SK-N-SH (cell line): ENCODE results near the gene NTSR2. TPM values are rescaled to one million over a fixed set of nuclear protein-coding genes. Genes with fewer than 3 reads are reported as not detected.
"Not testable (repeated sequence)": the region's sequence is repeated elsewhere in the genome, so short reads cannot be mapped to it uniquely, and the experiment has no call there.

ENCODE experiments used
- CTCF ChIA-PET: fragments of 300-600, 350-600 bp; formaldehyde crosslinking; extraction: SDS; loops from one replicate; lab custom pipeline; 2021; lab: Yijun Ruan, JAX
- POLR2A ChIA-PET: fragments of 350-600 bp; sonication (Branson Sonifier 250); formaldehyde crosslinking; extraction: SDS; loops from one replicate; lab custom pipeline; 2020; ENCODE audit warnings: antibody characterized with exemption, inconsistent platforms; lab: Yijun Ruan, JAX
- DNase-seq: peaks from one replicate; pipeline ENCODE4 v3.0.0; 2012
- H2AFZ ChIP-seq: fragments of 200-600 bp; sonication (generic); 2 replicates; pipeline ENCODE4 v1.8.1; 2016; ENCODE audit warnings: antibody characterized with exemption, mild to moderate bottlenecking, low read depth
- H3F3A ChIP-seq: fragments of 200-600 bp; sonication (generic); replicated peaks from 2 replicates; pipeline ENCODE3; 2016; ENCODE audit warnings: antibody characterized with exemption, mild to moderate bottlenecking; ENCODE audit not compliant: insufficient read depth
- H3K27ac ChIP-seq, 2 experiments: fragments of 200-500 bp in 1 of 2; fragments of 200-600 bp in 1 of 2; sonication (Bioruptor generic) in 1 of 2; sonication (generic), shearing (Covaris generic) in 1 of 2; 2 replicates each; pipeline versions ENCODE4 v1.5.1 to v1.6.1; 2014 to 2016; ENCODE audit warnings: low read depth in 2 of 2, inconsistent platforms in 1 of 2, low read length in 1 of 2, mild to moderate bottlenecking in 1 of 2, mixed read lengths in 1 of 2
- H3K27me3 ChIP-seq: fragments of 200-600 bp; sonication (generic), shearing (Covaris generic); 2 replicates; pipeline ENCODE4 v1.6.1; 2016; ENCODE audit warnings: mixed run types; ENCODE audit not compliant: insufficient read depth
- H3K36me3 ChIP-seq, 2 experiments: fragments of 200-500 bp in 1 of 2; fragments of 200-600 bp in 1 of 2; sonication (Bioruptor generic) in 1 of 2; sonication (generic) in 1 of 2; replicated peaks in 1 of 2; 2 replicates each; pipeline versions ENCODE3 to v1.5.1; 2014 to 2016; ENCODE audit warnings: low read length in 1 of 2, mild to moderate bottlenecking in 1 of 2; ENCODE audit not compliant: insufficient read depth in 2 of 2, control insufficient read depth in 1 of 2
- H3K4me1 ChIP-seq, 2 experiments: fragments of 200-500 bp in 1 of 2; fragments of 200-600 bp in 1 of 2; sonication (Bioruptor generic) in 1 of 2; sonication (generic), shearing (Covaris generic) in 1 of 2; 2 replicates each; pipeline versions ENCODE4 v1.5.1 to v1.6.1; 2014 to 2016; ENCODE audit warnings: low read depth in 1 of 2, low read length in 1 of 2, mixed run types in 1 of 2; ENCODE audit not compliant: insufficient read depth in 2 of 2, control insufficient read depth in 1 of 2
- H3K4me2 ChIP-seq: fragments of 200-600 bp; sonication (generic), shearing (Covaris generic); 2 replicates; pipeline ENCODE4 v1.6.1; 2017; ENCODE audit warnings: mixed run types
- H3K4me3 ChIP-seq, 2 experiments: fragments of 200-500 bp in 1 of 2; fragments of 200-600 bp in 1 of 2; sonication (Bioruptor generic) in 1 of 2; sonication (generic), shearing (Covaris generic) in 1 of 2; 2 replicates each; pipeline versions ENCODE4 v1.5.1 to v1.8.1; 2014 to 2016; ENCODE audit warnings: low read depth in 2 of 2, inconsistent platforms in 1 of 2, low read length in 1 of 2, mild to moderate bottlenecking in 1 of 2, mixed read lengths in 1 of 2, moderate library complexity in 1 of 2
- H3K79me2 ChIP-seq: fragments of 200-600 bp; sonication (generic); 2 replicates; pipeline ENCODE4 v1.8.1; 2017; ENCODE audit warnings: mild to moderate bottlenecking; ENCODE audit not compliant: insufficient read depth
- H3K9ac ChIP-seq: fragments of 200-600 bp; sonication (generic); 2 replicates; pipeline ENCODE4 v1.6.1; 2017; ENCODE audit warnings: mixed run types
- H3K9me2 ChIP-seq: fragments of 200-600 bp; sonication (generic); 2 replicates; pipeline ENCODE4 v1.6.1; 2017; ENCODE audit warnings: mixed run types
- H3K9me3 ChIP-seq: fragments of 200-600 bp; sonication (generic); 2 replicates; pipeline ENCODE4 v1.6.1; 2017; ENCODE audit warnings: mixed run types, mild to moderate bottlenecking, moderate library complexity
- H4K20me1 ChIP-seq: fragments of 200-600 bp; sonication (generic); 2 replicates; pipeline ENCODE4 v1.6.1; 2017; ENCODE audit warnings: mild to moderate bottlenecking, mixed run types; ENCODE audit not compliant: insufficient read depth
- EZH2phosphoT487 ChIP-seq: fragments of 200-600 bp; sonication (generic); IDR thresholded peaks from 2 replicates; pipeline ENCODE4 v1.6.1; 2017; ENCODE audit warnings: low read depth, mixed run types, mild to moderate bottlenecking, antibody characterized with exemption, moderate library complexity, borderline replicate concordance
- FOXM1 ChIP-seq: IDR thresholded peaks from 2 replicates; pipeline ENCODE4 v1.4.0; 2012; ENCODE audit warnings: low read depth, mild to moderate bottlenecking
- GATA2 ChIP-seq: sonication (generic); formaldehyde crosslinking; IDR thresholded peaks from 2 replicates; pipeline ENCODE4 v1.5.0; 2020; ENCODE audit warnings: mild to moderate bottlenecking, missing genetic modification reagents
- JUND ChIP-seq: IDR thresholded peaks from 2 replicates; pipeline ENCODE4 v1.4.0; 2012
- MEF2A ChIP-seq: IDR thresholded peaks from 2 replicates; pipeline ENCODE4 v1.4.0; 2012; ENCODE audit warnings: low read depth, borderline replicate concordance
- MXI1 ChIP-seq: IDR thresholded peaks from 2 replicates; pipeline ENCODE4 v1.6.1; 2012; ENCODE audit warnings: mild to moderate bottlenecking, low read depth, low read length, improper control_type of control experiment
- NFIC ChIP-seq: IDR thresholded peaks from 2 replicates; pipeline ENCODE4 v1.4.0; 2012; ENCODE audit warnings: borderline replicate concordance
- PBX3 ChIP-seq: IDR thresholded peaks from 2 replicates; pipeline ENCODE4; 2012
- POLR2AphosphoS5 ChIP-seq: IDR thresholded peaks from 2 replicates; pipeline ENCODE4 v1.6.1; 2012; ENCODE audit warnings: low read depth, low read length
- RCOR1 ChIP-seq: fragments of 150-350 bp; IDR thresholded peaks from 2 replicates; pipeline ENCODE4 v1.6.1; 2017; ENCODE audit warnings: antibody characterized with exemption, low read length
- RFX5 ChIP-seq: IDR thresholded peaks from 2 replicates; pipeline ENCODE4 v1.6.1; 2012; ENCODE audit warnings: mild to moderate bottlenecking, improper control_type of control experiment, low read length
- SMC3 ChIP-seq: IDR thresholded peaks from 2 replicates; pipeline ENCODE4 v1.6.1; 2012; ENCODE audit warnings: low read depth, low read length, improper control_type of control experiment
- TCF12 ChIP-seq: IDR thresholded peaks from 2 replicates; pipeline ENCODE4 v1.4.0; 2012
- TEAD4 ChIP-seq: IDR thresholded peaks from 2 replicates; pipeline ENCODE4 v1.4.0; 2012; ENCODE audit warnings: mild to moderate bottlenecking, borderline replicate concordance; ENCODE audit not compliant: insufficient read depth
- WGBS: methylation state at CpG from one replicate; pipeline ENCODE4 v1.1.6; 2017; ENCODE audit warnings: low lambda C conversion rate; 5-methylcytosine and 5-hydroxymethylcytosine counted together
- polyA plus RNA-seq, 3 experiments: library from polyadenylated mRNA; depleted of rRNA; stranded (reverse); fragments of >200 nt; gene quantifications; 2 replicates each; pipeline ENCODE4 v1.2.3, GENCODE V29; 2012
- TF ChIP-seq, protein P1 (sequence below): IDR thresholded peaks from 2 replicates; pipeline ENCODE4 v1.6.1; 2012; ENCODE audit warnings: mild to moderate bottlenecking, low read depth, low read length, moderate library complexity

Gene NTSR2
- polyA plus RNA-seq, 1 of the 3 experiments (the other 2 are of a cell fraction), result not detected

- no peaks in the 10 kb centered on the region for H3K79me2 ChIP-seq
- no peaks in the 10 kb centered on the region; the same call in 1 of the 2 replicates for H3K9me3 ChIP-seq
- CTCF ChIA-PET, result interaction anchor here (1.2 to 7.7 kb wide), 5 partner anchors 20 to 184 kb away, joined by 3 to 48 read pairs (median 9); partner anchors contain the start of gene LPIN1
- H3K9me2 ChIP-seq, result no peaks in the 10 kb centered on the region
- no peak overlapping the region for H3K27ac ChIP-seq
- no peak for TF ChIP-seq POLR2AphosphoS5
- TF ChIP-seq RFX5, result no peak
- no peak for TF ChIP-seq GATA2
- no peak for TF ChIP-seq SMC3
- TF ChIP-seq RCOR1, result no peak
- TF ChIP-seq NFIC, result no peak
- no peak for TF ChIP-seq PBX3
- TF ChIP-seq TEAD4, result no peak
- TF ChIP-seq MXI1, result no peak
- no peak for TF ChIP-seq FOXM1
- no peak for TF ChIP-seq TCF12
- no peak for TF ChIP-seq MEF2A
- TF ChIP-seq, protein P1, sequence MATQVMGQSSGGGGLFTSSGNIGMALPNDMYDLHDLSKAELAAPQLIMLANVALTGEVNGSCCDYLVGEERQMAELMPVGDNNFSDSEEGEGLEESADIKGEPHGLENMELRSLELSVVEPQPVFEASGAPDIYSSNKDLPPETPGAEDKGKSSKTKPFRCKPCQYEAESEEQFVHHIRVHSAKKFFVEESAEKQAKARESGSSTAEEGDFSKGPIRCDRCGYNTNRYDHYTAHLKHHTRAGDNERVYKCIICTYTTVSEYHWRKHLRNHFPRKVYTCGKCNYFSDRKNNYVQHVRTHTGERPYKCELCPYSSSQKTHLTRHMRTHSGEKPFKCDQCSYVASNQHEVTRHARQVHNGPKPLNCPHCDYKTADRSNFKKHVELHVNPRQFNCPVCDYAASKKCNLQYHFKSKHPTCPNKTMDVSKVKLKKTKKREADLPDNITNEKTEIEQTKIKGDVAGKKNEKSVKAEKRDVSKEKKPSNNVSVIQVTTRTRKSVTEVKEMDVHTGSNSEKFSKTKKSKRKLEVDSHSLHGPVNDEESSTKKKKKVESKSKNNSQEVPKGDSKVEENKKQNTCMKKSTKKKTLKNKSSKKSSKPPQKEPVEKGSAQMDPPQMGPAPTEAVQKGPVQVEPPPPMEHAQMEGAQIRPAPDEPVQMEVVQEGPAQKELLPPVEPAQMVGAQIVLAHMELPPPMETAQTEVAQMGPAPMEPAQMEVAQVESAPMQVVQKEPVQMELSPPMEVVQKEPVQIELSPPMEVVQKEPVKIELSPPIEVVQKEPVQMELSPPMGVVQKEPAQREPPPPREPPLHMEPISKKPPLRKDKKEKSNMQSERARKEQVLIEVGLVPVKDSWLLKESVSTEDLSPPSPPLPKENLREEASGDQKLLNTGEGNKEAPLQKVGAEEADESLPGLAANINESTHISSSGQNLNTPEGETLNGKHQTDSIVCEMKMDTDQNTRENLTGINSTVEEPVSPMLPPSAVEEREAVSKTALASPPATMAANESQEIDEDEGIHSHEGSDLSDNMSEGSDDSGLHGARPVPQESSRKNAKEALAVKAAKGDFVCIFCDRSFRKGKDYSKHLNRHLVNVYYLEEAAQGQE, result no peak
- no peak for TF ChIP-seq EZH2phosphoT487
- no peak for TF ChIP-seq JUND
- 72% methylated on average over 18 of the region's 18 CpGs for WGBS
- no peak overlapping the region for H2AFZ ChIP-seq
- H3K4me3 ChIP-seq, result no peak overlapping the region
- DNase-seq, result no peak
- H3K9ac ChIP-seq, result no peak overlapping the region
- H3F3A ChIP-seq, result no peaks in the 10 kb centered on the region
- no peaks in the 10 kb centered on the region for H4K20me1 ChIP-seq
- H3K4me2 ChIP-seq, result no peak overlapping the region
- H3K27me3 ChIP-seq, result no peaks in the 10 kb centered on the region; the same call in 1 of the 2 replicates
- H3K4me1 ChIP-seq, result no peaks in the 10 kb centered on the region; a peak in 1 of 4 replicates
- POLR2A ChIA-PET, result no interaction called here
- no peaks in the 10 kb centered on the region for H3K36me3 ChIP-seq
These were observed 8.0 kb downstream of the NTSR2 start for GRCh38 chr2:11661891-11662435.

GRCh38 chr2:11660396-11660795 is 9.6 kb downstream of the NTSR2 start:
- H3K4me2 ChIP-seq, H3K4me1 ChIP-seq, H3K9ac ChIP-seq, DNase-seq, H2AFZ ChIP-seq, H3K9me2 ChIP-seq, H3K79me2 ChIP-seq, H3K36me3 ChIP-seq, H3K27ac ChIP-seq, H3K27me3 ChIP-seq, H3F3A ChIP-seq, POLR2A ChIA-PET, H3K9me3 ChIP-seq, H3K4me3 ChIP-seq, H4K20me1 ChIP-seq: not testable (repeated sequence)
- WGBS, result 36% methylated on average over 2 of the region's 2 CpGs
- CTCF ChIA-PET, result interaction anchor here (7.7 kb wide), 1 partner anchor 21 kb away, joined by 48 read pairs; no protein-coding TSS in a partner anchor
